Measurements from ENCODE around the gene MARK3. TPM values are rescaled to one million over a fixed set of nuclear protein-coding genes. Genes with fewer than 3 reads are reported as not detected.

The MARK3 gene
- total and polyA plus RNA-seq, 8 donors: 52.6 to 157 (median 95.0) TPM

- no peaks in the 10 kb centered on the region for H3K27me3 ChIP-seq
- no peak for DNase-seq
- H3K9me3 ChIP-seq: peaks cover 7 to 15% (median 12%) of the 10 kb centered on the region in 4 donors
- TF ChIP-seq POLR2A (IDR thresholded peaks at IDR 0.05) (no peak), EP300 (IDR thresholded peaks at IDR 0.05) (no peak), CTCF (IDR thresholded peaks at IDR 0.05) (no peak), POLR2AphosphoS5 (IDR thresholded peaks at IDR 0.05) (no peak)
- peaks cover 0 to 10% (median 2%) of the 10 kb centered on the region in 4 donors for H3K4me1 ChIP-seq
- intact Hi-C loops (cut with DNase I; ENCODE audit: low total_unique reads): no loop called here
- whole genome bisulfite sequencing, 5 donors: 82 to 87% (median 84%) methylated on average over 7 of the region's 7 CpGs
- no peak overlapping the region for H3K27ac ChIP-seq
- no peak overlapping the region for H3K4me3 ChIP-seq
- no peaks in the 10 kb centered on the region for H3K36me3 ChIP-seq
These were observed 24.7 kb upstream of the MARK3 start for GRCh38 chr14:103360548-103360947.

- Histone ChIP-seq H3K27me3 (no peaks in the 10 kb centered on the region), H3K36me3 (no peaks in the 10 kb centered on the region), H3K27ac (no peak overlapping the region), H3K9me3 (peaks cover 7 to 15% (median 12%) of the 10 kb centered on the region in 4 donors), H3K4me3 (no peak overlapping the region), H3K4me1 (no peaks in the 10 kb centered on the region)
- TF ChIP-seq POLR2A (IDR thresholded peaks at IDR 0.05) (no peak), POLR2AphosphoS5 (IDR thresholded peaks at IDR 0.05) (peak in 1 of 3 donors; percentile 50)
- DNase-seq: no peak
- intact Hi-C loops (cut with DNase I; ENCODE audit: low total_unique reads): no loop called here
- 59 to 86% (median 79%) methylated on average over 5 of the region's 5 CpGs for WGBS, 5 donors
These were observed 23.3 kb upstream of the MARK3 start for GRCh38 chr14:103361867-103362266.

- H3K9me3 ChIP-seq: peaks cover 7 to 15% (median 12%) of the 10 kb centered on the region in 4 donors
- intact Hi-C loops (cut with DNase I; ENCODE audit: low total_unique reads): no loop called here
- H3K4me1 ChIP-seq: no peaks in the 10 kb centered on the region
- 47 to 74% (median 63%) methylated on average over 1 of the region's 1 CpG for WGBS, 5 donors
- no peak overlapping the region for H3K27ac ChIP-seq
- H3K4me3 ChIP-seq: no peak overlapping the region
- no peak for TF ChIP-seq POLR2A (IDR thresholded peaks at IDR 0.05)
- H3K27me3 ChIP-seq: no peaks in the 10 kb centered on the region
- H3K36me3 ChIP-seq: no peaks in the 10 kb centered on the region
- no peak for DNase-seq
These were observed 22.4 kb upstream of the MARK3 start for GRCh38 chr14:103362780-103363179.

DNA sequence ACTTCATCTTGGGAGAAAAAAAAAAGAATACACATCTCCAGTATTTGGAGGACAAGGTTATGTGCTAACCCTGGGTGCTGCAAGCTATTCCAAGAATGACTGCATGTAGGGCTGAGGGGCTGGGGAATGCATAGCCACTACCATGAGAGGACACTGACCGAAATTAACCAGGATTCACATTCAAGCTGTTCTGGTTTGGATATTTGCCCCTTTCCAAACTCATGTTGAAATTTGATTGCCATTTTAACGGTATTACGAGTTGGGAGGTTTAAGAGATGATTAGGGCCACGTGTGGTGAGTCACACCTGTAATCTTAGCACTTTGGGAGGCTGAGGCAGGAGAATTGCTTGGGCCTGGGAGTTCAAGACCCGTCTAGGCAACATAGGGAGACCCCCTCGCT lies 18.5 kb upstream of the MARK3 start:
- no peak for TF ChIP-seq POLR2A (IDR thresholded peaks at IDR 0.05)
- TF ChIP-seq CTCF (IDR thresholded peaks at IDR 0.05): no peak
- no peak for TF ChIP-seq POLR2AphosphoS5 (IDR thresholded peaks at IDR 0.05)
- no peak for TF ChIP-seq EP300 (IDR thresholded peaks at IDR 0.05)
- Histone ChIP-seq H3K9me3 (peaks cover 7 to 15% (median 12%) of the 10 kb centered on the region in 4 donors), H3K27ac (no peak overlapping the region), H3K4me3 (no peak overlapping the region), H3K27me3 (no peaks in the 10 kb centered on the region), H3K36me3 (no peaks in the 10 kb centered on the region), H3K4me1 (no peaks in the 10 kb centered on the region)
- intact Hi-C loops (cut with DNase I; ENCODE audit: low total_unique reads): no loop called here
- DNase-seq: no peak
- 76 to 85% (median 84%) methylated on average over 6 of the region's 6 CpGs for WGBS, 5 donors

GRCh38 chr14:103367995-103368394 lies 17.2 kb upstream of the MARK3 start:
- TF ChIP-seq EP300 (IDR thresholded peaks at IDR 0.05) (no peak), POLR2A (IDR thresholded peaks at IDR 0.05) (no peak), POLR2AphosphoS5 (IDR thresholded peaks at IDR 0.05) (no peak), CTCF (IDR thresholded peaks at IDR 0.05) (no peak)
- H3K36me3 ChIP-seq: no peaks in the 10 kb centered on the region
- WGBS, 5 donors: 80 to 94% (median 83%) methylated on average over 4 of the region's 4 CpGs
- H3K27ac ChIP-seq: no peak overlapping the region
- no peaks in the 10 kb centered on the region for H3K27me3 ChIP-seq
- H3K9me3 ChIP-seq: peaks cover under 1 to 9% (median 4%) of the 10 kb centered on the region in 4 donors
- H3K4me3 ChIP-seq: no peak overlapping the region
- intact Hi-C loops (cut with DNase I; ENCODE audit: low total_unique reads): no loop called here
- no peak for DNase-seq
- no peaks in the 10 kb centered on the region for H3K4me1 ChIP-seq
